CD4-positive, alpha-beta memory T cell (primary cell): ENCODE measurements around the gene CDK5RAP2. TPM values are rescaled to one million over a fixed set of nuclear protein-coding genes. Genes with fewer than 3 reads are reported as not detected.
A peak's percentile ranks its signal among the peaks of the same experiment; 100 is the strongest.

Experiments
- CTCF ChIA-PET: fragments of 350-600 bp; sonication (Branson Sonifier 250); formaldehyde crosslinking; loops from one replicate; lab custom pipeline; 2021; ENCODE audit warnings: inconsistent platforms; ENCODE audit not compliant: partially characterized antibody; lab: Charles Lee
- POLR2A ChIA-PET: fragments of 350-600 bp; sonication (Branson Sonifier 250); formaldehyde crosslinking; loops from one replicate; lab custom pipeline; 2021; ENCODE audit not compliant: partially characterized antibody; lab: Charles Lee
- DNase-seq, 5 donors: peaks; one replicate each; pipeline versions ENCODE4 v3.0.0 to v3.0.0-alpha.2; 2020 to 2022; ENCODE audit warnings: mixed read lengths in 1 of 5
- H3K27ac ChIP-seq: one replicate; pipeline ENCODE4 v1.7.0; 2013; ENCODE audit warnings: low read depth, low read length
- H3K27me3 ChIP-seq: 2 replicates; pipeline ENCODE4 v1.7.0; 2013; ENCODE audit warnings: mild to moderate bottlenecking, low read length, moderate library complexity; ENCODE audit not compliant: insufficient read depth
- H3K36me3 ChIP-seq: 2 replicates; pipeline ENCODE4 v1.7.0; 2013; ENCODE audit warnings: mild to moderate bottlenecking, low read length, moderate library complexity; ENCODE audit not compliant: insufficient read depth
- H3K4me1 ChIP-seq: 2 replicates; pipeline ENCODE4 v1.7.0; 2013; ENCODE audit warnings: mild to moderate bottlenecking, low read length, moderate library complexity; ENCODE audit not compliant: insufficient read depth
- H3K4me3 ChIP-seq, 2 donors: one replicate each; pipeline ENCODE4 v1.7.0; 2013; ENCODE audit warnings: low read length in 2 of 2, mild to moderate bottlenecking in 1 of 2
- H3K9me3 ChIP-seq, 2 donors: one replicate each; pipeline ENCODE4 v1.7.0; 2013; ENCODE audit warnings: low read length in 2 of 2, control low read depth in 1 of 2; ENCODE audit not compliant: control insufficient read depth in 1 of 2
- H3K27ac Mint-ChIP-seq, 7 donors: one replicate each; pipeline ENCODE4 v1.8.0; 2020 to 2021; ENCODE audit warnings: mixed read lengths in 7 of 7, mild to moderate bottlenecking in 6 of 7, inconsistent platforms in 3 of 7, moderate library complexity in 3 of 7
- H3K27me3 Mint-ChIP-seq, 2 donors: one replicate each; pipeline ENCODE4 v1.8.0; 2020 to 2021; ENCODE audit warnings: mixed read lengths in 2 of 2
- H3K36me3 Mint-ChIP-seq, 2 donors: one replicate each; pipeline ENCODE4 v1.8.0; 2020 to 2021; ENCODE audit warnings: mixed read lengths in 2 of 2, inconsistent platforms in 1 of 2, mild to moderate bottlenecking in 1 of 2
- H3K4me1 Mint-ChIP-seq, 4 donors: one replicate each; pipeline ENCODE4 v1.8.0; 2020 to 2021; ENCODE audit warnings: mixed read lengths in 4 of 4, mild to moderate bottlenecking in 1 of 4
- H3K4me3 Mint-ChIP-seq, 8 donors: one replicate each; pipeline ENCODE4 v1.8.0; 2020 to 2021; ENCODE audit warnings: mixed read lengths in 8 of 8, mild to moderate bottlenecking in 7 of 8, moderate library complexity in 6 of 8, inconsistent platforms in 3 of 8
- H3K9me3 Mint-ChIP-seq, 8 donors: one replicate each; pipeline ENCODE4 v1.8.0; 2020 to 2021; ENCODE audit warnings: mixed read lengths in 8 of 8, mild to moderate bottlenecking in 5 of 8, inconsistent platforms in 3 of 8, moderate library complexity in 1 of 8
- intact Hi-C: fragments of 100-400 bp; cut with micrococcal nuclease; formaldehyde crosslinking; loops from one replicate; pipeline ENCODE4 v1.15.1; 2023
- polyA plus RNA-seq, 2 donors: library from polyadenylated mRNA; unstranded; fragments of 300-500 nt; fragmentation: Illumina TruSeq; gene quantifications; one replicate each; pipeline ENCODE4 v1.2.3, GENCODE V29; 2021
- total RNA-seq, 2 experiments: library from RNA; stranded (reverse); gene quantifications; one replicate each; pipeline ENCODE4 v1.2.3, GENCODE V29; 2021

The CDK5RAP2 gene
- total and polyA plus RNA-seq, 4 experiments from 2014 or later: 3.9 to 102 (median 59.4) TPM

GRCh38 chr9:120441426-120442307 is 138.3 kb downstream of the CDK5RAP2 start:
- H3K4me3 ChIP-seq: no peak overlapping the region
- peaks cover 28% of the 10 kb centered on the region for H3K36me3 ChIP-seq
- Mint-ChIP-seq H3K4me1 (peaks cover 6 to 13% (median 10%) of the 10 kb centered on the region in 4 donors), H3K27me3 (no peaks in the 10 kb centered on the region), H3K27ac (peak overlapping the region in 1 of 7 donors; percentile 57), H3K4me3 (no peak overlapping the region), H3K9me3 (peaks cover 0 to 3% (median 0%) of the 10 kb centered on the region in 8 donors), H3K36me3 (peaks cover 64 to 73% of the 10 kb centered on the region in 2 donors)
- H3K27me3 ChIP-seq: no peaks in the 10 kb centered on the region
- H3K27ac ChIP-seq: no peak overlapping the region
- intact Hi-C loops: no loop called here
- no peak for DNase-seq
- no peaks in the 10 kb centered on the region for H3K9me3 ChIP-seq
- H3K4me1 ChIP-seq: peaks cover 14% of the 10 kb centered on the region
- ChIA-PET CTCF (interaction anchor here (1.3 kb wide), 1 partner anchor 35 kb away, joined by 3 read pairs; no protein-coding TSS in a partner anchor), POLR2A (no interaction called here)

DNA sequence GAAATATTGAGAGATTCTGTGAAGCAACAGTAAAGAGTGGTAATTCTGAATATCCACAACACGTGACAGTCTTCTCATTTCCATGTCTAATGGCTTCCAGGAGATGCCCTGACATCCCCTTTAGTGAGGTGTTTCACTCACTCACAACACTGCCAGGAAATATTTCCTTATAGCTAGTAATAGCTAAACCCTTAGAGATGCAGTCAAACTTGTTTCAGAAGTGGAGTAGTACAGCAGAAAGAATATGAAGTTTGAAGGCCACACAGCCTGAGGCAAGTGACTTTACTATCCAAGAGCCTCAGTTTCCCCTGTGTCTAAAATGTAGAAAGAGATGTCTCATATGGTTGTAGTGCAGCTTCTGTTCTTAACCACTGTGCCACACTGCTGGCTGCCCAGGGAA is 139.2 kb downstream of the CDK5RAP2 start:
- H3K4me3 Mint-ChIP-seq: no peak overlapping the region
- DNase-seq: no peak
- H3K9me3 ChIP-seq: no peaks in the 10 kb centered on the region
- no peak overlapping the region for H3K27ac Mint-ChIP-seq
- no peak overlapping the region for H3K27ac ChIP-seq
- ChIA-PET CTCF (interaction anchor here (1.3 kb wide), 1 partner anchor 36 kb away, joined by 3 read pairs; no protein-coding TSS in a partner anchor), POLR2A (no interaction called here)
- H3K36me3 ChIP-seq: peaks cover 28% of the 10 kb centered on the region
- intact Hi-C loops: no loop called here
- no peaks in the 10 kb centered on the region for H3K27me3 Mint-ChIP-seq
- peaks cover 5% of the 10 kb centered on the region for H3K4me1 ChIP-seq
- no peak overlapping the region for H3K4me3 ChIP-seq
- H3K9me3 Mint-ChIP-seq: no peaks in the 10 kb centered on the region
- H3K27me3 ChIP-seq: no peaks in the 10 kb centered on the region
- H3K36me3 Mint-ChIP-seq: peaks cover 67 to 74% of the 10 kb centered on the region in 2 donors
- H3K4me1 Mint-ChIP-seq: peaks cover 3 to 13% (median 8%) of the 10 kb centered on the region in 4 donors

DNA sequence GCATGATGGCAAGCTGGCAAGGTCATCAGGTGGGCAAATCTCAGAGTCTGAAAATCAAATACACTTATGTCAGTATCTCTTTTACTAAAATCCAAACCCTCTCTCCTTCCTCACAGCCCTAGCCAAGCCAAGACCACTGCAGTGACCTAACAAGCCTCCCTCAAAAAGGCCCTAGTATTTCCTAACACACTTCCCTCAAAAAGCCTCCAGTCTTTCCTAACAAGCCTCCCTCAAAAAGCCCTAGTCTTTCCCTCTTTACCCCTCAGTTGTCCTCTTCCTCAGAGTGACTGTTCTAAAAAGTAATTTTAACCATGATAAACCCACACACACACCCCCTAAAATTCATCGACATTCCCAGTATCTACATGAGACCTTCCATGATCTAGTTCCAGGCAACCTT is 140.0 kb downstream of the CDK5RAP2 start:
- H3K9me3 ChIP-seq: no peaks in the 10 kb centered on the region
- no peaks in the 10 kb centered on the region for H3K4me1 ChIP-seq
- intact Hi-C loops: no loop called here
- Mint-ChIP-seq H3K27ac (peak overlapping the region in 2 of 7 donors; percentile 64 to 81), H3K27me3 (no peaks in the 10 kb centered on the region), H3K4me1 (peaks cover 4 to 13% (median 9%) of the 10 kb centered on the region in 4 donors), H3K9me3 (no peaks in the 10 kb centered on the region), H3K36me3 (peaks cover 71 to 82% of the 10 kb centered on the region in 2 donors), H3K4me3 (no peak overlapping the region)
- H3K27ac ChIP-seq: no peak overlapping the region
- no peak overlapping the region for H3K4me3 ChIP-seq
- ChIA-PET POLR2A (no interaction called here), CTCF (no interaction called here)
- H3K27me3 ChIP-seq: no peaks in the 10 kb centered on the region
- no peak for DNase-seq
- H3K36me3 ChIP-seq: peaks cover 28% of the 10 kb centered on the region

- Mint-ChIP-seq H3K27me3 (no peaks in the 10 kb centered on the region), H3K9me3 (no peaks in the 10 kb centered on the region), H3K36me3 (peaks cover 78 to 89% of the 10 kb centered on the region in 2 donors), H3K4me1 (peaks cover 9 to 13% (median 10%) of the 10 kb centered on the region in 4 donors), H3K4me3 (no peak overlapping the region), H3K27ac (peak overlapping the region in 3 of 7 donors; percentile 8 to 86 (median 65))
- intact Hi-C loops: no loop called here
- no peaks in the 10 kb centered on the region for H3K9me3 ChIP-seq
- H3K27ac ChIP-seq: no peak overlapping the region
- no peaks in the 10 kb centered on the region for H3K27me3 ChIP-seq
- no peak for DNase-seq
- ChIA-PET CTCF (no interaction called here), POLR2A (no interaction called here)
- peaks cover 34% of the 10 kb centered on the region for H3K36me3 ChIP-seq
- H3K4me3 ChIP-seq: no peak overlapping the region
- H3K4me1 ChIP-seq: no peaks in the 10 kb centered on the region
These were observed 141.0 kb downstream of the CDK5RAP2 start for GRCh38 chr9:120438836-120439546.

GRCh38 chr9:120438111-120438510 is 141.9 kb downstream of the CDK5RAP2 start:
- ChIA-PET CTCF (interaction anchor here (1.6 kb wide), 1 partner anchor 18 kb away, joined by 4 read pairs; no protein-coding TSS in a partner anchor), POLR2A (no interaction called here)
- Histone ChIP-seq H3K4me1 (no peaks in the 10 kb centered on the region), H3K36me3 (peaks cover 34% of the 10 kb centered on the region), H3K9me3 (no peaks in the 10 kb centered on the region), H3K27me3 (no peaks in the 10 kb centered on the region), H3K4me3 (no peak overlapping the region), H3K27ac (no peak overlapping the region)
- Mint-ChIP-seq H3K4me3 (peak overlapping the region in 1 of 8 donors; percentile 14), H3K4me1 (peaks cover 11 to 18% (median 13%) of the 10 kb centered on the region in 4 donors), H3K9me3 (no peaks in the 10 kb centered on the region), H3K27ac (peak overlapping the region in 5 of 7 donors; percentile 12 to 86 (median 70)), H3K27me3 (no peaks in the 10 kb centered on the region), H3K36me3 (peaks cover 76 to 89% of the 10 kb centered on the region in 2 donors)
- peak in 2 of 5 donors; percentile 11 to 18 for DNase-seq
- intact Hi-C loops: no loop called here

GRCh38 chr9:120436983-120437475 is 142.9 kb downstream of the CDK5RAP2 start:
- no peaks in the 10 kb centered on the region for H3K4me1 ChIP-seq
- peaks cover 34% of the 10 kb centered on the region for H3K36me3 ChIP-seq
- Mint-ChIP-seq H3K4me3 (no peak overlapping the region), H3K27me3 (no peaks in the 10 kb centered on the region), H3K9me3 (no peaks in the 10 kb centered on the region), H3K4me1 (peaks cover 12 to 18% (median 13%) of the 10 kb centered on the region in 4 donors), H3K36me3 (peaks cover 73 to 80% of the 10 kb centered on the region in 2 donors), H3K27ac (peak overlapping the region in 4 of 7 donors; percentile 5 to 19 (median 10))
- no peak for DNase-seq
- intact Hi-C loops: no loop called here
- CTCF ChIA-PET: interaction anchor here (1.6 kb wide), 1 partner anchor 19 kb away, joined by 4 read pairs; no protein-coding TSS in a partner anchor
- no peaks in the 10 kb centered on the region for H3K9me3 ChIP-seq
- H3K27me3 ChIP-seq: no peaks in the 10 kb centered on the region
- POLR2A ChIA-PET: no interaction called here
- no peak overlapping the region for H3K27ac ChIP-seq
- H3K4me3 ChIP-seq: no peak overlapping the region
